Measurements from ENCODE around the gene IPCEF1.

The IPCEF1 gene, protein sequence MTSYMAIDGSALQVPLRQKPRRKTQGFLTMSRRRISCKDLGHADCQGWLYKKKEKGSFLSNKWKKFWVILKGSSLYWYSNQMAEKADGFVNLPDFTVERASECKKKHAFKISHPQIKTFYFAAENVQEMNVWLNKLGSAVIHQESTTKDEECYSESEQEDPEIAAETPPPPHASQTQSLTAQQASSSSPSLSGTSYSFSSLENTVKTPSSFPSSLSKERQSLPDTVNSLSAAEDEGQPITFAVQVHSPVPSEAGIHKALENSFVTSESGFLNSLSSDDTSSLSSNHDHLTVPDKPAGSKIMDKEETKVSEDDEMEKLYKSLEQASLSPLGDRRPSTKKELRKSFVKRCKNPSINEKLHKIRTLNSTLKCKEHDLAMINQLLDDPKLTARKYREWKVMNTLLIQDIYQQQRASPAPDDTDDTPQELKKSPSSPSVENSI

DNA sequence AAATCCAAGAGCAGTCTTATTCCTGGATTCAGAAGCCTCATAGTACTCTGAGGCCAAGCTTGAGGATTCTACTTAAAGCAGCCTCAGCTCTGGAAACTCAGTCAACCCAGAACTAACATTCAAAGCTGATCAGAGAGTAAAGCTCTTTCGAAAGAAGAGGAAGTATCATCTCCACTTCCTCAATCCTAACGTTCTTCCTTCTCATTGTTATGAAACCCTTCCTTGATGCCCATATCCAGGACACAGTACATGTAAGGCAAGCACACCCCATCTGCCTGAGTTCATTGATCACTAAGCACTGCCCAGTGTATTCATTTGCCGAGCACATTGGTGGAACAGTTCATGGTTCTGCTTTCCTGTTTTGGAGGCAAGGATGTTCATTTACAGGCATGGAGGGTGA lies at the start of gene IPCEF1:
Gene IPCEF1, minus strand, starts transcription at position 114 of the 400 bp plus-strand sequence. CDS start 90,856 bp downstream, outside the sequence.
- peak in 1 of 58 donors; percentile 20 for DNase-seq

DNA sequence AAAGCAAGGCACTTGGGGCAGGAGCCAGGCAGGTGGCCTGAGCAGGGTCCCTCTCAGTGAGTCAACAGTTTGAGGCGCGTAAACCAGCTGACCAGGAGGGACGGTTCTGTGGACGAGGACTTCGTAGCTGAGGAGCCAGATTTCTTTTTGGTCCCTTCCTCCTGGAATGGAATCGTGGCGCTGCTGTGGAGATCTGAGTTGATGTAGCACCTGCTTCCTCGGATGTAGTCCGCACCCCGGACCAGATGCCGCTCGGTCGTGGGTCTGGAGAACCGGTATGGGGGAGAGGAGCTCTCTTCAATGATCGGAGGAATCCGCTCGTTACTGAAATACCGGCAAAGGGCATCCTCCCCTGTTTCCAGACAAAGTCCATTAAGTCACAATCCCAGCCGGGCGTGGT lies 49.7 kb upstream of the IPCEF1 start:
- no peak for DNase-seq

DNA sequence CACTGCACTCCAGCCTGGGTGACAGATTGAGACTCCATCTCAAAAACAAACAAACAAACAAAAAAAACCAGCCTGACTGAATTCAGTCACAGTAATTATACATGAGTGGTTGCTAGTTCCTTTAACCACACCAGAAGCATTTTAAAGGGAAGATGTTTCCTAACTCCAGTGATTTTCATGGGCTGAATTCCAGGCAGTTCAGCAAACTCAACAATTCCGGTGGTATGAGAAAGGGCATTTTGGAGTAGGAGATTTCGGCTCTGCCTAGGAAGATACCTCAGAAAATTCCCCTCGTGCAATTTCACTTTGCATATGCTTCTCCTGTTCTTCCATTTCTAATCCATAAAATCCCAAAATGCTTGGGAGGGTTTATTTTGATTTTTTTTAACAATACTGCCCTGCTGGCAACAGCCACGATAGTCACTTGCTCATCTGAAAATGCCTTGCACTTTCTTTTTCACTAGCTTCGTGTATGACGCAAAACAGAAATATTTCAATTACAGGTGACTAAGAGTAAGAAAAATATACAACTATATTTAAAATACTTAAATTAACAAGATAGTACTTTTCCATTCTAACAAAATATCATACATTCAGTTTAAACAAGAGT lies 48.3 kb upstream of the IPCEF1 start:
- no peak for DNase-seq

DNA sequence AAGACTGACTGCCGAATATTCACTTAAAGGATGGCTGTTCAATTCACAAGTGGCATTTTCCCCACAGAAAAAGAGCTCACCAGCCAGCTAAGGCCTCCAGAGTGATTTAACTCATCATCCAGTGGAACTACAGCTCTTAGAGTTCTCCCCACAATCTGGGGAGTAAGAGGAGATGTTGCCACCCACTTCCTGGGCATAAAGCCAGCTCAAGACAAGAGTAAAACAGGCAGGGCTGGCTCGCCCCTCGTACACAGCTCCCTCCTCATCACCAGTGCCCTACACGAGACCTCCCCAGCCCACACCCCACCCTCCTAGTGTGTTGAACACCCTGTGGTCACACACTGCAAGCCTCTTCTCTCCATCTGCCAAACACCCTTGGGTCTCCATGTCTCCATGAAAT lies 47.2 kb upstream of the IPCEF1 start:
- no peak for DNase-seq

DNA sequence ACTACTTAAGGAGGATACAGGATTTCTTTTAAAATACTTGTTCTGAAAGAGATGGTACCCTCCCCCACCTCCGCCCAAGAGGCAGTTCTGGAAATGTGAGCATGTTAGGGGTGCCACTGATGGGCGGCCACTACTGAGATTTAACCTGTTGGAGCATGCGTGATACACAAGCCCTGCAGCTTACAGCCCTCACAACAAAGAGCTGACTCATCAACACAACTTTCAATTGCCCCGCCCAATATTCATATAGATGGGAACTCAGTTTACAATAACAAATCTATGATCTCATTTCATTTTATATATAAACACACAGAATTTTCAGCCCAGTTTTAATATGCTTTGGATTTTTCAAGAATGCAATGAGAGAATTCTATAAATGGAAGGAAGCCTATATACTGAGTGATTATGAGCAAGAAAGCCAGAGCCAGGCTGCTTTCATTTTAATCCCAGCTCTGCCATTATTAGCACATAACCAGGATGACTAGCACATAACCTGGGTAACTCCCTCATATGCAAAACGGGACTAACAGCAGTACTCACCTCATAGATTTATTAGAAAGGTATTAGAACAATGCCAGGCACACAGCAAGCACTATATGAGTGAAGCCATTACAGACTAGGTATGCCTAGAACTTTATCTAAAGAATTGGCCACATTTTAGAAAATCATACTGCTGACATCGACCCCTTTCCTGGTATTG lies 45.6 kb upstream of the IPCEF1 start:
- DNase-seq, result no peak

DNA sequence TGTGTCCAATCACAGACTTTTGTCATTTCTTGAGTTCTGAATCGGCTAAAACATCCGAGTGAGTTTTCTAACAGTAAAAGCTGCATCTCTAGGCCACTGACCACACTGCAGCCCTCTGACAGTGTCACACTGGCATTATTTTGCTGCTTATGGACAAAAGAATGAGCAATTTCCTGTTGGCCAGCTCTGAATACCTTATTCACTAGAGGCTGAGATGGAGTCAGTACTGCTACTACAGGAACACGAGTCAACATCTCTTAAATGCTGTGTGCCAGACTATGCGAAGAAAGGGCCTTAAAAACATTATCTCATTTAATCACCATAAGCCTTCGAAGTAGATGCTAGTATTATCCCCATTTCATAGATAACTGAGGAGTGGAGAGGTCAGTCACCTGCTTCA lies 42.5 kb upstream of the IPCEF1 start:
- DNase-seq, result peak in 11 of 58 donors; percentile 5 to 48 (median 10)

DNA sequence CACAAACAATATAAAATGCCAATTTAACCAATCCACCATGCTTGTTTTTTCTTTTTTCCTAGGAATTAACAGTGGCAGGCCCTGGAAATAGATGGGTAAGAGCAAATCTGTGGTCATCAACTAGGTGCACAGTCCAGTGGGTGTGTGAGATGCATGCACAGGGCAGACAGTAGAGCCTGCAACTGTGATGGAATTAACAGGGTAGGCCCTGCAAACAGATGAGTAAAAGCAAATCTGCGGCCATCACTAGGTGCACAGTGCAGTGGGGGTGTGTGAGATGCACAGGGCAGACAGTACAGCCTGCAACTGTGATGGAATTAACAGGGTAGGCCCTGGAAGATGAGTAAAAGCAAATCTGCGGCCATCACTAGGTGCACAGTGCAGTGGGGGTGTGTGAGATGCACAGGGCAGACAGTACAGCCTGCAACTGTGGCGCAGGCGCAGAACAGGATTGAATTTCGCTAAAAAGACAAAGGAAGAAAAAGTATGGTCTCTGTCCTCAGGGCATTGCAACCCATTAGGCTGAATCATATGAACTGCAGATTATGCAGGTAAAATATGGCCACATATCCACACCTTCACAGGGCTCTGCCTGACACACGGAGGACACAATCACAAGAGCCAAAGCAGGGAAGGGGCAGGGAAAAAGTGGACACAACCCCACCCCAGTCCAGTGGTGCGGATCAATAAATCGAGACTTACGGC lies 41.0 kb upstream of the IPCEF1 start:
- no peak for DNase-seq

DNA sequence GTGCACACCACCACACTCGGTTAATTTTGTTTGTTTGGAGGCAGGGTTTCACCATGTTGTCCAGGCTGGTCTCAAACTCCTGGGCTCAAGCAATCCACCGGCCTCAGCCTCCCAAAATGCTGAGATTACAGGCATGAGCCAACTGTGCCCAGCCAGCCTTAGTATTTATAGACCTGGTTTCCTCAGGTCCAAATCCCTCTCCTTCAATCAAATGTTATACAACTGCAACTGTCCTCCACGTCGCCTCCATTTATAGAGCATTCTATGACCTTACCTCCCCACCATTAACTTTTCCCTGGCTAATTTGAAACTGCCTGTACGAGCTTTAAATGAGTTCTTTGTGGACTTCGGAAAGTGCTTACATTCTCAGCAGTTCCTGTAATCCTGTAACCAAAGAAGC lies 39.3 kb upstream of the IPCEF1 start:
- DNase-seq, result no peak

DNA sequence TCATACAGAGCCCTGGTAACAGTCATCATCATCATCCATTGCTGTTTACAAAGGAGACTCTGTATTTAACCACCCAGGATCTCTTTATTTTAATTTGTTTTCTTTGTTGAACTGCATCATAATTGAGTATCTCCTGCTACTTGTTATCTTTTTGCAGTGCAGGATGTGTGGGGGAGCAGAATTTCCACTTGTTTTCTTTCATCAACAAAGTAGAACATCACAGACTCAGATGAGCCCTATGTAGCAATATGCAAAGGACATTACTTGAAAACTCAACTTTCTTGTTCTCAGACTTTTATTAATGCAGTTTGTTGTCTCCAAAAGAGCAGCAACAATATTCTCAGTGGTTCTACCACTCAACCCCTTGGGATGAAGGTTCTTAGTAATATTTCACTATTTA lies 38.7 kb upstream of the IPCEF1 start:
- no peak for DNase-seq

DNA sequence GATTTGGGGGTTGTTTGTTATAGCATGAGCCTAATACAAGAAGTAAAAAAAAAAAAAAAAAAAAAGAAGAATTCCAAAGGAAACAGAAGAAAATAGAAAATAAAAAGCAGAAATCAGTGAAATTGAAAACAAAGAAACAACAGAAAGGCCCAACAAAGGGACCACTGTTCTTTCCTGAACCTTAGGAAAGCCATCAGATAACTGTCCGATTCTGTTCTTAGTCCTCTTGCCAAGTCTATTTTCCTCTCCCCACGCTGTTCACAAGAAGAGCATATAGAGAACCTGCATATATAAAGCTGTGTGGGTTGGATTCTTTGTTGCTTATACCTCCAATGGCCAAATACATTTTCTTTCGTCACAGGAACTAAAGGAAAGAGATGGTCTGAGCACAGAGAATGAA lies 38.0 kb upstream of the IPCEF1 start:
- DNase-seq, result peak in 1 of 58 donors; percentile 26

DNA sequence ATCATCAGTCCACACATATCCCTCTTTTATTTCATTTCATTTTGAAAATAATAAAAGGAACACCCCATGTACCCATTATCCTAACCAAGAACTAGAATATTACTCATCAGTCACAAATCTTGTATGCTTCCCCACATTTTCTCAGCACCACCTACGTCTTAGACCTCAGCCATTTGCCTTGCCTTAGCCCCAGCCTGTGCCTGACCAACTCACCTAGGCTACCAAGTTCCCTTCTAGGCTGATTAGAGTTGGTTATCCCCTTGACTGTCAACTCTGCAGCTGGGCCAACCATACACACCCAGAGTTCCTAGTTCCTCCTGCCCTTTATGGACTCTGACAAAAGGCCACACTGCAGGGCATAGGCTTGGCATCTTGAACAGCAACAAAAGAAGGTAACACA lies 33.4 kb upstream of the IPCEF1 start:
- no peak for DNase-seq

DNA sequence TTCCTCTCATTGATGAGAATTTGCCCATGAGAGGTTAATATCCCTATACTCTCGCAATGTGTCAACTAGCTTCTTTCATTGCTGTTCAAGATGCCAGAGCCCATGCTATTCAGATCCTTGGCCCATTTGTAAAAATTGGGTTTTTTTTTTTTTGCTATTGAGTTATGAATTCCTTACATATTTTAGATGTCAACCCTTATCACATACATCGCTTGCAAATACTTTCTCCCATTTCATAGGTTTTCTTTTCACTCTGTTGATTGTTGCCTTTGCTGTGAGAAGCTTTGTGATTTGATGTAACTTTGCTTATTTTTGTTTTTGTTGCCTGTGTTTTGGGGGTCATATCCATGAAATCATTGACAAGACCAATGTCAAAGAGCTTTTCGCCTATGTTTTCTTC lies 32.2 kb upstream of the IPCEF1 start:
- DNase-seq, result no peak

DNA sequence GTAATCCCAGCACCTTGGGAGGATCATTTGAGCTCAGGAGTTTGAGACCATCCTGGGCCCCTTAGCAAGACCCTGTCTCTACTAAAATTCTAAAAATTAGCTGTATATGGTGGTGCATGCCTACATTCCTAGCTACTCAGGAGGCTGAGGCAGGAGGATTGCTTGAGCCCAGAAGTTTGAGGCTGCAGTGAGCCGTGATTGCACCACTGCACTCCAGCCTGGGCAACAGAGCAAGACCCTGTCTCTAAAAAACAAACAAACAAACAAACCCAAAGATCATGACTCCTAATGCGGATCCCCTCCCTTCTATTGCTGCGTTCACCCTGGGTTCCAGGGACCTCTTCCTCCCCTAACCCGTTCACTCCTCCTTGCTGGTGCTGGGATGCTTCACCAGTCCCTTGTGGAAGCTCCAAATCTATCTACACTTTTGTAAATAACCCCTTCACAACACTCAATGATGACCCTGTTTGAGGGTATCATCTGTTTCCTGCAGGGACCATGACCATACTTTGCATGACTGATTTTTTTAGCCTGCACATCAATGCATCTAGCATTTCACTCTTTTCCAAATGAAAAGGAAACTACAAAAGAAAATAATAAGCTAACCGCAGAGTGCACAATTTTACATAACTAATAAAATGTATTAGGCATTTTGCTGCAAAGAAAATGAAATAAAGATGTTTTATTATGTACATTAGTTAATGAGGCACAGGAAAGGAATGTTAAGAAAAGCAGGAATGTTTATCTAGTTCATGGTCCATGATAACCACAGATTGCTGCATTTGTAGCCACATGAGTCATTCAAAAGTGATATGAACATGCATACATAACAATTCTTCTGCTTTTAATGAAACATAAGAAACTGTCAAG lies 30.5 kb upstream of the IPCEF1 start:
- no peak for DNase-seq

DNA sequence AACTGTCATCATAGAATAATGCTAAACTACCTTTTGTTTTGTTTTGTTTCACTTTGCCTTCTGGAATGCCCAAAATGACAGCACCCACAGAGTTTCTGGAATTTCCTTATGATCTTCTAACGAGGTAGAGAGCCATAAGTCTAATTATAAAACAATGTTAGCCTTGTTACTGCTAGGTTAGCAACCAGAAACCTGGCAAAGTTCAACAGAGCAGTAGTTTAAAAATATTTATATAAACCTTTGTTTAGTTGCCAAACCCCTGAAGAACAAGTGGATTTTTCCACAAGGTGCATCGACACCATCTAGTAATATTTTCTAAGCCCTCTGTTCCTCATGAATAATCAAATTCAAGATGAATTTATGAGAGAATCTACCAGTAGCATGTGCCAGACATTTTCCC lies 27.6 kb upstream of the IPCEF1 start:
- no peak for DNase-seq

DNA sequence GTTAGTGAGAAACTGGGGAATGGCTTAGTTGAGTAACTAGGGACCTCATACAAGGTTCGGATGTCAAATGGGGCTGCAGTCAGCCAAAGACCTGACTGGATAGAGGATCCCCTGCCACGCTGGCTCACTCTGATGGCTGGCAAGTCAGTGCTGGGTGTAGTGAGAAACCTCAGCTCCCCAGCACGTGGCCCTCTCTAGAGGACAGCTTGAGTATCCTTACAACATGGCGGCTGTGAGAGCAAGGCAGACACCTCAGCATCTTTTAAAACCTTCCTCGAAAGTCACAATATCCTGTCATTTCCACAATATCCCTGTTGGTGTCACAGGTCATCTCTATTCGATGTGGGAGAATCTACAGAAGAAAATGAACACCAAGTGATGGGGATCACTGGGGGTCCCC lies 26.7 kb upstream of the IPCEF1 start:
- DNase-seq, result no peak

DNA sequence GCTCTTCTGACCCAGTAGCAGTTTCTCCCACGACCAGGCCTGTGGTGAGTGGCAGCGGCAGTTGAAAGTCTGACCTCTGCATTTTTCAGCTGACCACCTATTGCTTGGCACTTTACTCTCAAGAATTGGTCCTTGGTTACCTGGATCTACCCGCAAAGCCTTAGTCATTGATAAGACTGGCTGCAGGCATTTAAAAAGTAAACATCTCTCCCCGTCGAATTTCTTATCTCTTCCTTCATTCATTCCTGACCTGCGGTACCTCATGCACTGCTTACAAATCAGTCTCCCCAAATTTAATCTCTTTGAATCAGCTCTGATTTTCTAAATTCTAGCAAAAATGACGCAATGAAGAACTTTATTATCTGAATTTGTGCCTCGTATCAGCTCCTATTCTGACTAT lies 26.1 kb upstream of the IPCEF1 start:
- no peak for DNase-seq

DNA sequence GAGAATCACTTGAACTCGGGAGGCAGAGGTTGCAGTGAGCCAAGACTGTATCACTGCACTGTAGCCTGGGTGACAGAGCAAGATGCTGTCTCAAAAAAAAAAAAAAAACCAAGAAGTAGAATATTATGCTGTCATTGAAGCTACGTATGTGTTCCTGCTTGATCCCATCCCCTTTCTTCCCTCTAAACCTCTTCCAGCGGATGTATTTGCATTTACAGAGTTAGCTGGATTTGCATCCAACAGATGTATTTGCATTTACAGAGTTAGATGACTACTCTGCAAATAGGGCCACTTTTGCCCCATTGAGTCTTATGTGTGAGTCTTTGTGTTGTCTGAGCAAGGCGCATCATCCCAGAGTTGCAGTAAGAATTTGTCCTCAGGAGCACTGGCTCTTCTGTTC lies 24.9 kb upstream of the IPCEF1 start:
- no peak for DNase-seq

DNA sequence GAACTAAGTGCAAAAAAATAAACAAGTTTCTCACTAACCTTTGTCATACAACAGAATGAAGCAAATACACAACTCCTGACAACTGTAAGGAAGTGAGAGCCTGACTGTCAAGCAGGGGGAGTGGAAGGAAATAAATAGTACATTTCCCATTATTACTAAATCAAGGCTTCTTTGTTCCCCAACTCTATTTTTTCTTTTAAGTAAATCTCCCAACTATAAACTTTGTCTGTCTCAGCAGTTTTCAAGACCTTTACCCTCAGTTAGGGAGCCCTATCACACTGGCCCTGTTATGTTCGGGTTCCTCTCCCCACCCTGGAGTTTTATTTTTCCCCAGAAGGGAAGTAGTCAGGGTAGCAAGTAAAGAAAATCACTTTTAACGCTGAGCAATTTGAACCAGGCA lies 24.1 kb upstream of the IPCEF1 start:
- peak in 2 of 58 donors; percentile 11 to 43 for DNase-seq

DNA sequence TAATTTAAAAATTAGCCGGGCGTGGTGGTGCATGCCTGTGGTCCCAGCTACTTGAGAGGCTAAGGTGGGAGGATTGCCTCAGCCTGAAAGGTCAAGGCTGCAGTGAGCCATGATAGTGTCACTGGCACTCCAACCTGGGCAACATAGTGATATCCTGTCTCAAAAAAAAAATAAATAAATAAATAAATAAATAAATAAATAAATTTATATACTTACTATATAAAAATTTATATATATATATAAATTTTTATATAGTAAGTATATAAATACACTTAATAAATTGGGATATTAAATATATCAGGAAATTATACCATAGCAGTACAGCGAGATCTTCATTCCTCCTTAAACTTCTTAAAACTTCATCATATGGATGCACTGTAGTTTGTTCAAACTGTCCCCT lies 23.0 kb upstream of the IPCEF1 start:
- DNase-seq, result no peak

DNA sequence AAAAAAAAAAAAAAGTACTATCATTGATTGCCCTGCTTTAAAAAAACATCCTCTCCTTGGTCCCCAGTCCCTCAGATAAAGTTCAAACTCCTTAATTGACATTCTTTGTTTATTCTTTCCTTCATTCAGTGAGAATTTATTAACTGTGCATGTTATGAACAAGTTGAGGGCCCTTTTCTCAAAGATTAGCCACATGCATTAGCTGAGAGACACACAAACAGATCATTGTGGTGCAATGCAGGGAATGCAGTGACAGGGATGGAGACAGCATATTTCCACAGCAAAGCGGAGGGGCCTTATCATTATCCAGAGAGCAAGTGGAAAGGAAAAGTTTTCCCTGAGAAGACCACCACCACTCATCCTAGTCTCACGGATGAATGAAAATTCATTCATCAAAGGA lies 21.9 kb upstream of the IPCEF1 start:
- DNase-seq, result no peak

DNA sequence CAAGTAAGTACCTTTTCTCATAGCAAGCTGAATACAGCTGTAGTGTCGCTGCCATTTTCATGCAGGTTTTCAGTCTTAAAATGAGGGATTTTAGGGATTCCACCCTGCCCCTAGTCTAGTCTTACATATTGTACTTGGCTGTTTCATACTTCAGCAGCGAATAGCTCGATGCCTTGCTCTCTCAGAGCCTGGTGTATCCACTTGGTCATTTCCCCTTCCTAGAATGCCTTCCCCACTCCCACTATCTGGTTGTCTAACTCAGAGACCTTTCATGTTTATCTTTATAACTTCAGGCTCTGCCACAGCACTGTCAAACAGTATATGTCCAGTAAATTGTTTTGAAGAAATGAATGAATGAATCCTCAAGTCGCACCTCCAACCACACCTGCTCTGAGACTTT lies 21.1 kb upstream of the IPCEF1 start:
- no peak for DNase-seq

All from anterior cingulate cortex (tissue), 58 donors.